ENCODE data around the gene HPS6. TPM values are rescaled to one million over a fixed set of nuclear protein-coding genes. Genes with fewer than 3 reads are reported as not detected.

Gene HPS6
- total RNA-seq, 1 donor from 2014 or later: 9.3 TPM

- Histone ChIP-seq H3K9me3 (replicated peaks) (no peaks in the 10 kb centered on the region), H3K4me3 (peak overlapping the region; percentile 81), H3K27ac (replicated peaks) (peak overlapping the region; percentile 97), H3K27me3 (ENCODE audit: low read depth) (no peaks in the 10 kb centered on the region), H3K4me1 (peaks cover 86% of the 10 kb centered on the region), H3K36me3 (peaks cover 11% of the 10 kb centered on the region)
- TF ChIP-seq CTCF (IDR thresholded peaks at IDR 0.05; ENCODE audit: borderline replicate concordance): no peak
- no peak for DNase-seq
- intact Hi-C loops (cut with micrococcal nuclease): no loop called here
Measured at GRCh38 chr10:102115775-102116174, 50.6 kb downstream of the HPS6 start.

GRCh38 chr10:102116656-102117055 is 51.5 kb downstream of the HPS6 start:
- Histone ChIP-seq H3K4me1 (peaks cover 92% of the 10 kb centered on the region), H3K4me3 (peak overlapping the region; percentile 81), H3K9me3 (replicated peaks) (no peaks in the 10 kb centered on the region), H3K36me3 (peaks cover 2% of the 10 kb centered on the region), H3K27ac (replicated peaks) (peak overlapping the region; percentile 97), H3K27me3 (ENCODE audit: low read depth) (no peaks in the 10 kb centered on the region)
- no peak for DNase-seq
- intact Hi-C loops (cut with micrococcal nuclease): no loop called here
- TF ChIP-seq CTCF (IDR thresholded peaks at IDR 0.05; ENCODE audit: borderline replicate concordance): no peak

Other genes with a start within 250 kb of the HPS6 start
- 96.3 TPM for gene OGA, start 246.9 kb upstream of the HPS6 start, total RNA-seq
- 29.2 TPM for gene KCNIP2, start 221.5 kb upstream of the HPS6 start, total RNA-seq
- gene ARMH3, start 9.2 kb upstream of the HPS6 start, total RNA-seq: 58.9 TPM
- 52.2 TPM for gene LDB1, start 55.0 kb downstream of the HPS6 start, total RNA-seq
- gene PPRC1, start 67.7 kb downstream of the HPS6 start, total RNA-seq: 12.1 TPM
- 28.3 TPM for gene NOLC1, start 87.0 kb downstream of the HPS6 start, total RNA-seq
- not detected for gene ELOVL3, start 160.9 kb downstream of the HPS6 start, total RNA-seq
- 0.85 TPM for gene PITX3, start 176.2 kb downstream of the HPS6 start, total RNA-seq
- gene GBF1, start 180.2 kb downstream of the HPS6 start, total RNA-seq: 43.2 TPM

Measured in left ventricle myocardium inferior (tissue), 1 donor.